Occipital lobe (tissue), 2 donors: Measurements from ENCODE around the gene PRKAG2. TPM values are rescaled to one million over a fixed set of nuclear protein-coding genes. Genes with fewer than 3 reads are reported as not detected.
"Not testable (repeated sequence)": the region's sequence is repeated elsewhere in the genome, so short reads cannot be mapped to it uniquely, and the experiment has no call there.

Experiments used
- DNase-seq: peaks from one replicate; lab custom pipeline; 2025; lab: John Stamatoyannopoulos, UW
- total RNA-seq: library from RNA; depleted of rRNA; stranded (reverse); fragments of >200 nt; gene quantifications from one replicate; pipeline ENCODE4 v1.2.3, GENCODE V29; 2014

Gene PRKAG2
- total RNA-seq, 1 donor from 2014 or later, result 32.9 TPM

DNA sequence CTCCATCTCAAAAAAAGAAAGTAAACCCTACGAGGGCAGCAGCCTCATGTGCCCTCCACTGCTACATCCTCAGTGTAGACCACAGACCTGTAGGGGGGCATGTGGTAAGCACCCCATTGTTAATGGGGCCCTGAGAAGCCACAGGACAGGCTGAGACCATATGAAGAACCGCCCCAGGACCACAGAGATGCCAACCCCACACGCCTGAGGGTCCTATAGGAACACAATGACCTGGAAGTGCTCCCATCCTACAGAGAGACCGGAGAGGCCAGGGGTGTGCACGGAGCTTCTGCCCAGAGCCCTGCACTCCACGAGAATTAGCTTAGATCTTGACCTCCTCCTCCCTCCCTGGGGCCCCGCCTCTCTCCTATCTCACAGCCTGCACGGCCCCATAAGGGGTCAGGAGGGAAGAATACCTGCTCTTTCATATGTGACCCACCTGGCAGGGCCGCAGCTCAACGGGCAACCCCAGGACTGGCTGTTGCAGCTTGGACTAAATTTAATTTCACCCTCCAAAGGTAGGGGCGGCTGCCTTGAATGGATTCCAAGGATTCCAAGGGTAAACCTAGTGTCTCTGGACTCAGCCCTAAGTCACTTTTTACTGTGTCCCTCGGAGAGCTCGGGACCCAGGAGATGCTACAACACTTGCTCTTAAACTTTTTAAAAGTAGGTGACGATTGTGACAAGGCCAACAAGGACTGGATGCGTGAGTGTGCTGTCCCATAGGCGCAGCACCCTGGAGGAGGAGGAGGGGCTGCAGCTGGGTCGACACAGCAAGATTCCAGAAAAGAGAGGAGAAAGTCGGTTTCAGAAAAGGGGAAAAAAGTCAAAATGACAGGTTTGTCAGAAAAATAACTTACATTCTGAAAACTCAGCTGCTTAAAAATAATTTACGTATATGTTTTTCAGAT is 24.2 kb downstream of the PRKAG2 start:
- no peak for DNase-seq

DNA sequence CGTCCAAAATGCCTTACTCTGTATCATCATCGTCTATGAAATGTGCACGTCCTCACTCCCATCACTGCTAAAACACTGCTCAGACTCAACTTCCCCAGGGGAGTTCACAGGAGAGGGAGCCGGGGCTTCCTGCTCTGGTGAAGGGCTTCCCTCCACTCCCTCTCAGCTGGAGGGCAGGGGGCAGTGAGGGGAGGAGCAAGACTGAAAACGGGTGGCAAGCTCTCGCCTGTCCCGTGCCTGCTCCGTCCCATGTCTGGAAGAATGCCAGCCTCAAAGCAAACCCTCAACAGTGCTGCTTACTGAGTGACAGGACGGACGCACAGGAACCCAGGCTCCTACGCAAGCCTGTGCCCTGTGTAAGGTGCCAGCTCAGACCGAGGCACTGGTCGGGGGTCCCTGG is 25.1 kb downstream of the PRKAG2 start:
- DNase-seq, result no peak

- no peak for DNase-seq
Measured at GRCh38 chr7:151851145-151851751, 25.7 kb downstream of the PRKAG2 start.

GRCh38 chr7:151850491-151851124 is 26.3 kb downstream of the PRKAG2 start:
- no peak for DNase-seq

- DNase-seq, result no peak
Measured at GRCh38 chr7:151849879-151850260, 27.0 kb downstream of the PRKAG2 start.

DNA sequence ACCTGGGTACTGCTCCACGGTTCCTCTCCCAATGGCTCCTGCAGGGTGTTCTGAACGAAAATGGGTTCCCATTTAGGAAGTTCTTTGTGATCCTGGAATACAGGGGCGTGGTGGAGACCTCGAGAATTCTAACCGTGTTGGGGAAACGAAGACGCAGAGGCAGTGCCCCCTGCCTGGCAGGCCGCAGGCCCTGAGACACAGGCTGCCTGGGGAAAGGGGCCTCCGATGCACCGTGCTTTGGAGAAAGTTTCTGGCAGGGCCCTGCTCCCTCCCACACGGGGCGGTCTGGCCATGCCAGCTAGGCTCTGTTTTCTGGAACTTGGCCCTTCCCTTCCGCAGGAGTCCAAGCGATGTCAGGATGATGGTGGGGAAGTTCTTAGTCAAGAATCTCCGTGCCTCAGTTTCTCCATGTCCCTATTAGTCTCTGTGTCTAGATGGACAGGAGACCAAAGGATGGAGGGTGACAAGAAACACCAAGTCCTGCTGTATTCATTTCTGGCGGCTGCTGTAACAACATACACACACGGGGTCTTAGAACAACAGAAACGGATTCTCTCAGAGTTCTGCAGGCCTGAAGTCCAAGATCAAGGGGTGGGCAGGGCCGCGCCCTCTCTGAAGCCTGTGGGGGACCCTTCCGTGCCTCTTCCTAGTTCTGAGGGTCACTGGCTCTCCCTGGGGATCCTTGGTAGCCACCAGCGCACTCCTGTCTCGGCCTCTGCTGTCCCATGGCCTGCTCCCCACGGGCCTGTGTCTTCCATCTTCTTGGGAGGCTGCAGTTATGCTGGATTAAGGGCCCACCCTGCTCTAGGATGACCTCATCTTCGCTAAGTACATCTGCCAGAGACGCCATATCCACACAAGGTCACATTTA is 27.7 kb downstream of the PRKAG2 start:
- DNase-seq, result no peak

DNA sequence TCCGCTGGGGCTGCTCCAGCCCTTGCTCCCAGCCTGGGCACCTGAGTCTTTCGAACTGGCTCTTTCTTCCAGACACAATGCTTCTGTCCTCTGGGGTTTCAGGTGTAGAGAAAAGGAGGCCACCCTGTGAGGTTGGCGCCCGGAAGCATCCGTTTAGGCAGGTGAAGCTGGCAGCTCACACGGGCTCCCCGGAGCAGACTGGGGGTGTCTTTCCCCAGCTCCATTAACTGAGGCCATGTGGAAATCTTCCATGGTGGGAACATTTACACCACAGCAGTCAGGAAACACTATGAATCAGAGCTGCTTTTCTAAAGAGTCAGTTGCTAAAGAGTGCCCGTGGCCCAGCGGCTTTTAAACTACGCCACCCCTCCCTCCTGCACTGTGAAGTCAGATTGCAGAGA is 29.2 kb downstream of the PRKAG2 start:
- no peak for DNase-seq

GRCh38 chr7:151847136-151847535 is 29.8 kb downstream of the PRKAG2 start:
- DNase-seq, result no peak

DNA sequence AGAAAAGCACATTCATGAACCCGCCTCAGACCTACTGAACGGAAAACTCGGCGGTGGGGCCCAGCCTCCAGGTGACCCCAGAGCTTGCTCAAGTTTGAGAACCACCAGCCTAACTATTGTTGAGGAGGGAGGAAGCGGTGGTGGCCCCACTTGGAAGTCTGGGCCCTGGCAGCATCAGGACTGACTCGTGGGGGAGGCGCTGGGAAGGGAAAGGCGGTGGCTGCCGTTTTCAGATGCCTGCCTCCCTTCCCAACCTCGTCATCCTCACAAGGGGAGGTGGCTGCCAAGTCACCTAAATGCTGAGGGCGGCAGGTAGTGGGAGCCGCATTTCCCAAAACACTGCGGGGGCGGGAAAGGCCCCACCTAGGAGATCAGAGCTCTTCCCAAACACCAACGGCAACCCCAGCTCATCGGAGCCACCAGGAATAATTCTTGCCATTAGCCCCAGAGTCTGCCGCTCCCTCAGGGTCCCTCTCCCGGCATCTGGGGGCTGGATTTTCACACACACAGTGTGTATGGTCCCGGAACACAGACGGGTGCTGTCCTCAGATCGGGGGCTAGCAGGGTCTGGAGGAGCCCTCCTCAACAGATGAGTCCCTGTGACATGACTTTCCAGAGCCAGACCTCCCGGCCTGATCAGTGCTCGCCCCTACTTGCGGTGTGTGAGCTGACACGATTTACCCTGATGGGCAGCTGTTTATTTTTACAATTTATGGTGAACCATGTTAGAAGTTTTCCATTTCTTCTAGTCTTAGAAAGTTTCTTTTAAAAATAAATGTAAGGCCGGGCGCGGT is 31.3 kb downstream of the PRKAG2 start:
- no peak for DNase-seq

GRCh38 chr7:151844825-151845200 is 32.1 kb downstream of the PRKAG2 start:
- DNase-seq, result no peak

DNA sequence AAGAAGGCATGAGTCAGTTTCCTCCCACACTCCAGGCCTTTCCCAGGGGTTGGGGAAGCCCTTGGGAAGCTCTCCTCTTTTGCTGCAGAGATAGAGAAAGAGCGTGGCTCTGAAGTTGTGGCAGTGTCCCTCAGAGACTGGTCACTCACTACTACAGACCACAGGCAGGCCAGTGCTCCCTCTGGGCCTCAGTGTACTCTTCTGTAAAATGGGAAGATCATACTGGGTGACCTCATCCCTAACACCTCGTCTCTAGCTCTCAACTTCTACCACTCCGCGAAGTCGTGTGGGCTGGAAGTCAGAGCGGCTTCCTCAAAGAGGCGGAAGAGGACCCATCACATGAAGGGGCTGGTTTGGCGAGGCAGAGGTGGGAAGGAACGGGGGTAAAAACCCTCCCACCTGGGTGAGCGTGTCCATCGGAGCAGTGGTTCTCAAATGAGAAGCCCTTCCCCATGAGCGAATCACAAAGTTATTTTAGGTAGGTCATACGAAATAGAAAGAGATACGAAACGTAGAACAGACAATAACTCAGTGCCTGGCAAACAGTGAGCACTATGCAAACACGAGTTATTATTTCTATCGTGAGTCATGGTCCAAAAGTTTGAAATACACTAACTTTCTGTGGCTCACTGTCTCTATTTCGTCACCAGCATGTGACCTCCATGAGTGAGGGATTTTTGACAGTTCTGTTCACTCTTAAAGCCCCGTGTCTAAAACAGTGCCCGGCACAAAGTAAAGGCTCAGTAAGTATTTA is 32.7 kb downstream of the PRKAG2 start:
- no peak for DNase-seq

DNA sequence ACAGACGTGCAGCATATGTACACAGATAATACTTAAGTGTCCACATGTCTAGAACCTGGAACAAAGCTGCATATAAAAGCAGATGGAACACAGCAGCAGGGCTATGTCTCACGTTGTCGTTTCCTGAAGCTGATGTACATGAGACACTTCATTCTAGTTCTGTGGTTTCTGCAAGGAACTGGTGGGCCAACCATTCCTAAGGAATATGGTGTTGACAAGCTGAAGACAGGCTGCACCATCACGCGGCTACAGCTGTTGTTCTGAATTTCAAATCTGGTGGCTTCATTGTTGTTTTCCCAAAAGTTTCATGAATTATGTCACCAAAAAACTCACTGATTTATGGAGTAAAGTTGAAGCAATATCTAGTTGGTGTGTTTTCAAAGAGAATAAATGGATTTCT is 33.7 kb downstream of the PRKAG2 start:
- no peak for DNase-seq

DNA sequence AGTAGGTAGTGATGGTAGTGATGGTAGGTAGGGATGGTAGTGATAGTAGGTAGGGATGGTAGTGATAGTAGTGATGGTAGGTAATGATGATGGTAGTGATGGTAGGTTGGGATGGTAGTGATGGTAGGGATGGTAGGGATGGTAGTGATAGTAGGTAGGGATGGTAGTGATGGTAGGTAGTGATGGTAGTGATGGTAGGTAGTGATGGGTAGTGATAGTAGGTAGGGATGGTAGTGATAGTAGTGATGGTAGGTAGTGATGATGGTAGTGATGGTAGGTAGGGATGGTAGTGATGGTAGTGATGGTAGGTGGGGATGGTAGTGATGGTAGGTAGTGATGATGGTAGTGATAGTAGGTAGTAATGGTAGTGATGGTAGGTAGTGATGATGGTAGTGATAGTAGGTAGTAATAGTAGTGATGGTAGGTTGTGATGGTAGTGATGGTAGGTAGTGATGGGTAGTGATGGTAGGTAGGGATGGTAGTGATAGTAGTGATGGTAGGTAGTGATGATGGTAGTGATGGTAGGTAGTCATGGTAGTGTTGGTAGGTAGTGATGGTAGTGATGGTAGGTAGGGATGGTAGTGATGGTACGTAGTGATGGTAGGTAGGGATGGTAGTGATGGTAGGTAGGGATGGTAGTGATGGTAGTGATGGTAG is 35.4 kb downstream of the PRKAG2 start:
- not testable (repeated sequence) for DNase-seq

GRCh38 chr7:151840088-151840910 is 36.6 kb downstream of the PRKAG2 start:
- no peak for DNase-seq

GRCh38 chr7:151839451-151839921 is 37.4 kb downstream of the PRKAG2 start:
- DNase-seq, result no peak

DNA sequence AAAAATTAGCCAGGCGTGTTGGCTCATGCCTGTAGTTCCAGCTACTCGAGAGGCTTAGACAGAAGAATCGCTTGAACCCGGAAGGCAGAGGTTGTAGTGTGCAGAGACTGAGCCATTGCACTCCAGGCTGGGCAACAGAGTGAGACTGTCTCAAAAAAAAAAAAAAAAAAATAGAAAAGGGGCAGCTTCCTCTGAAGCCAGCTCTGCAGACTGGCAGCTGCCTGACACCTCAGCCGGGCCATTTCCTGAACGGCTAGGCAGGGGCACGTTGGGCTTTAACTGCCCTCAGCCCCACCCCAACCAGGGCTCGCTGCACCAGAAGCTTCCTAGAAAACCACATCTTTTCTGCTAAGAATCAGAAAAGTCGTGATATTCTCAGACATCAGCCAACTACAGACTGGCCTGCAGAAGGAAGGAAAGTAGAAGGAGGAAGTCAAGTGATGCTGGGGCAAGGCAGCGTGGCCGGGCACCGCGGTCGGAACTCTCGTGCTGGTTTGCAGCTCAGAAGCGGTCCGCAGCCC is 38.0 kb downstream of the PRKAG2 start:
- DNase-seq, result no peak

- no peak for DNase-seq
Measured at GRCh38 chr7:151838072-151838471, 38.8 kb downstream of the PRKAG2 start.
